Keratinocyte (primary cell): Measurements from ENCODE around the gene MBD3L1. TPM values are rescaled to one million over a fixed set of nuclear protein-coding genes. Genes with fewer than 3 reads are reported as not detected.

Experiments
- DNase-seq: peaks from one replicate; pipeline ENCODE4 v3.0.0-alpha.2; 2011; ENCODE audit warnings: low read depth, missing footprints, low spot score
- FAIRE-seq: peaks from 2 replicates; lab custom pipeline; 2011; peaks lifted over from hg19 to GRCh38; lab: Jason Lieb, UNC
- H2AFZ ChIP-seq: 2 replicates; pipeline ENCODE4 v1.6.0; 2012; ENCODE audit warnings: low read length, control low read depth, inconsistent platforms; ENCODE audit not compliant: control insufficient read depth
- H3K27ac ChIP-seq: 2 replicates; pipeline ENCODE4 v1.5.1; 2011; ENCODE audit warnings: low read length; ENCODE audit not compliant: control insufficient read depth, insufficient read depth
- H3K27me3 ChIP-seq: 3 replicates; pipeline ENCODE4 v1.6.0; 2011; ENCODE audit warnings: low read length; ENCODE audit not compliant: control insufficient read depth, insufficient read depth; ENCODE audit errors: extremely low read depth
- H3K36me3 ChIP-seq, 2 experiments: 2 replicates in 1 of 2; 3 replicates in 1 of 2; pipeline ENCODE4 v1.5.1; 2011; ENCODE audit warnings: low read length in 2 of 2, mild to moderate bottlenecking in 1 of 2; ENCODE audit not compliant: control insufficient read depth in 2 of 2, insufficient read depth in 2 of 2; ENCODE audit errors: extremely low read depth in 1 of 2
- H3K4me1 ChIP-seq: 3 replicates; pipeline ENCODE4 v1.5.1; 2011; ENCODE audit warnings: low read length; ENCODE audit not compliant: control insufficient read depth, insufficient read depth; ENCODE audit errors: extremely low read depth
- H3K4me2 ChIP-seq: 3 replicates; pipeline ENCODE4 v1.6.0; 2011; ENCODE audit warnings: low read depth, low read length; ENCODE audit not compliant: control insufficient read depth, insufficient read depth; ENCODE audit errors: extremely low read depth
- H3K4me3 ChIP-seq, 3 experiments: fragments of 200-600 bp in 1 of 3; sonication (generic) in 1 of 3; 2 replicates in 2 of 3; 3 replicates in 1 of 3; pipeline ENCODE4 v1.5.1; 2011 to 2016; ENCODE audit warnings: low read length in 3 of 3, mild to moderate bottlenecking in 3 of 3, control low read depth in 2 of 3, inconsistent platforms in 1 of 3, low read depth in 1 of 3, mixed read lengths in 1 of 3, mixed run types in 1 of 3, moderate library complexity in 1 of 3; ENCODE audit not compliant: control insufficient read depth in 2 of 3, insufficient read depth in 2 of 3; ENCODE audit errors: extremely low read depth in 1 of 3
- H3K79me2 ChIP-seq: 2 replicates; pipeline ENCODE4 v1.6.0; 2012; ENCODE audit warnings: low read length; ENCODE audit not compliant: control insufficient read depth, insufficient read depth
- H3K9ac ChIP-seq: 3 replicates; pipeline ENCODE4 v1.6.0; 2011; ENCODE audit warnings: low read length; ENCODE audit not compliant: control insufficient read depth, insufficient read depth; ENCODE audit errors: extremely low read depth
- H3K9me1 ChIP-seq: 3 replicates; pipeline ENCODE4 v1.6.0; 2011; ENCODE audit warnings: low read length; ENCODE audit not compliant: control insufficient read depth, insufficient read depth; ENCODE audit errors: extremely low read depth
- H3K9me3 ChIP-seq: 2 replicates; pipeline ENCODE4 v1.5.1; 2012; ENCODE audit warnings: low read depth, low read length; ENCODE audit not compliant: control insufficient read depth
- H4K20me1 ChIP-seq: 3 replicates; pipeline ENCODE4 v1.6.0; 2011; ENCODE audit warnings: low read length; ENCODE audit not compliant: control insufficient read depth, insufficient read depth; ENCODE audit errors: extremely low read depth
- CTCF ChIP-seq, 3 experiments: IDR thresholded peaks in 1 of 3; conservative IDR thresholded peaks in 1 of 3; optimal IDR thresholded peaks in 1 of 3; 2 replicates in 2 of 3; 3 replicates in 1 of 3; pipeline versions ENCODE3 to v1.5.1; 2011; ENCODE audit warnings: low read length in 3 of 3, mild to moderate bottlenecking in 3 of 3, moderate library complexity in 2 of 3, control low read depth in 1 of 3, inconsistent platforms in 1 of 3; ENCODE audit not compliant: insufficient read depth in 2 of 3; ENCODE audit errors: extremely low read depth in 1 of 3
- EZH2 ChIP-seq: IDR thresholded peaks from one replicate; pipeline ENCODE4 v1.6.1; 2012; ENCODE audit warnings: inconsistent platforms, mild to moderate bottlenecking, low read length, moderate library complexity
- dilution Hi-C: fragments of 300-500 bp; cut with MboI; formaldehyde crosslinking; loops from one replicate; pipeline ENCODE4 v1.7.0; 2020; ENCODE audit warnings: low sequenced_read_pairs; ENCODE audit not compliant: extremely low pct_ligation_motif_present
- polyA plus RNA-seq, 5 experiments: library from polyadenylated mRNA; depleted of rRNA in 3 of 5; stranded (reverse) in 3 of 5; stranded (forward) in 1 of 5; unstranded in 1 of 5; fragments of >200 nt; gene quantifications; 1 replicate in 1 of 5; 2 replicates in 3 of 5; 3 replicates in 1 of 5; pipeline versions ENCODE4 v1.2.1 to v1.2.3, GENCODE V29; 2011 to 2012; ENCODE audit warnings: missing spikeins in 2 of 5, low read depth in 1 of 5, low replicate concordance in 1 of 5

Gene MBD3L1
- polyA plus RNA-seq, 1 donor (not counting 4 experiments of a cell fraction or from before 2014, with no cell fraction given), result not detected

- H2AFZ ChIP-seq, result no peak overlapping the region
- no peak overlapping the region for H3K27ac ChIP-seq
- H3K9me3 ChIP-seq, result peaks cover 2% of the 10 kb centered on the region
- dilution Hi-C loops, result no loop called here
- no peak for TF ChIP-seq CTCF (optimal IDR thresholded peaks at IDR 0.05 in 1 of 3, IDR thresholded peaks at IDR 0.05 in 1 of 3, conservative IDR thresholded peaks at IDR 0.05 in 1 of 3; ENCODE audit: extremely low read depth in 1 of 3, insufficient read depth in 2 of 3, low read length in 3 of 3)
- no peak for TF ChIP-seq EZH2
- no peaks in the 10 kb centered on the region for H3K36me3 ChIP-seq
- DNase-seq, result no peak
- H3K27me3 ChIP-seq, result no peaks in the 10 kb centered on the region
- H3K9ac ChIP-seq, result no peak overlapping the region
- no peaks in the 10 kb centered on the region for H3K79me2 ChIP-seq
- H4K20me1 ChIP-seq, result no peaks in the 10 kb centered on the region
- no peaks in the 10 kb centered on the region for H3K4me1 ChIP-seq
- no peak overlapping the region for H3K4me3 ChIP-seq
- no peaks in the 10 kb centered on the region for H3K9me1 ChIP-seq
- no peak overlapping the region for H3K4me2 ChIP-seq
- FAIRE-seq, result no peak
These were observed 18.3 kb downstream of the MBD3L1 start for GRCh38 chr19:8850488-8850887.

DNA sequence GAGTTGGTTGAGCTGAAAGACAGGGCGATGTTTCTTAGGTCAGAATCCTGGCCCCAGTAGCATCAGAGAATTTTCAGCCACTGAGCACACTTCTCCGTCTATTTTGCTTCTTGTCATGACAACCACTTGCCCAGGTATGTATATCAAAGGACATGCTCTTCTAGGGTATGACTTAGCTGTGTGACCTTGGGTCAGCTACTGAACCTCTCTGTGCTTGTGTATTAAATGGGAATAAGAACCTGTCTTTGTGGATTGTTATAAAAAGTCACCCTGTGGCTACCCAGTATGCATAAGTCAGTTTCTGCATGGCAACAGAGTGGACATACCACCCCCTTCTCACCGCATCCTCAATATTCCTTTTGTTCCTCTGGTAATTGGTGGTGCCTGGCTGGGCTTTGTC is 26.1 kb downstream of the MBD3L1 start:
- H3K9ac ChIP-seq, result no peak overlapping the region
- no peak for FAIRE-seq
- dilution Hi-C loops, result no loop called here

More for the DNA sequence above, 26.1 kb downstream of the MBD3L1 start:
- no peak overlapping the region for H3K4me2 ChIP-seq
- H3K36me3 ChIP-seq, result no peaks in the 10 kb centered on the region
- H3K9me3 ChIP-seq, result peaks cover 5% of the 10 kb centered on the region
- no peak for DNase-seq
- no peak overlapping the region for H3K4me3 ChIP-seq
- H3K4me1 ChIP-seq, result no peaks in the 10 kb centered on the region
- no peaks in the 10 kb centered on the region for H3K79me2 ChIP-seq
- H3K27me3 ChIP-seq, result no peaks in the 10 kb centered on the region
- no peaks in the 10 kb centered on the region for H3K9me1 ChIP-seq
- no peak overlapping the region for H3K27ac ChIP-seq
- H4K20me1 ChIP-seq, result no peaks in the 10 kb centered on the region
- TF ChIP-seq CTCF (optimal IDR thresholded peaks at IDR 0.05 in 1 of 3, IDR thresholded peaks at IDR 0.05 in 1 of 3, conservative IDR thresholded peaks at IDR 0.05 in 1 of 3; ENCODE audit: extremely low read depth in 1 of 3, insufficient read depth in 2 of 3, low read length in 3 of 3) (no peak), EZH2 (no peak)
- no peak overlapping the region for H2AFZ ChIP-seq
